Loucy (cell line): ENCODE measurements around the gene DUSP21.
"Not testable (repeated sequence)": the region's sequence is repeated elsewhere in the genome, so short reads cannot be mapped to it uniquely, and the experiment has no call there.

Experiments used
- CTCF ChIP-seq: fragments of 200-600 bp; sonication (generic); conservative IDR thresholded peaks from 2 replicates; pipeline ENCODE4 v1.5.1; 2014; ENCODE audit warnings: mild to moderate bottlenecking, antibody characterized with exemption, low read length
- EZH2phosphoT487 ChIP-seq: fragments of 200-600 bp; IDR thresholded peaks from 2 replicates; pipeline ENCODE4 v1.6.1; 2018; ENCODE audit warnings: antibody characterized with exemption, mild to moderate bottlenecking, moderate library complexity, borderline replicate concordance

GRCh38 chrX:44823193-44823592, 20.6 kb upstream of the DUSP21 start:
- not testable (repeated sequence) for TF ChIP-seq CTCF, EZH2phosphoT487
